GM12865 (cell line): ENCODE results near the gene IGFBP6.

Experiments
- DNase-seq: peaks from one replicate; pipeline ENCODE4 v3.0.0; 2010; ENCODE audit warnings: low read depth
- H3K4me3 ChIP-seq: 2 replicates; pipeline ENCODE4 v1.5.1; 2011; ENCODE audit warnings: mild to moderate bottlenecking, low read depth, low read length, control low read depth
- TF ChIP-seq, protein P1 (sequence below): IDR thresholded peaks from 2 replicates; pipeline ENCODE4 v1.5.1; 2011; ENCODE audit warnings: low read length, control low read depth, low read depth, inconsistent platforms; ENCODE audit not compliant: insufficient read depth; ENCODE audit errors: missing control alignments

IGFBP6 gene

DNA sequence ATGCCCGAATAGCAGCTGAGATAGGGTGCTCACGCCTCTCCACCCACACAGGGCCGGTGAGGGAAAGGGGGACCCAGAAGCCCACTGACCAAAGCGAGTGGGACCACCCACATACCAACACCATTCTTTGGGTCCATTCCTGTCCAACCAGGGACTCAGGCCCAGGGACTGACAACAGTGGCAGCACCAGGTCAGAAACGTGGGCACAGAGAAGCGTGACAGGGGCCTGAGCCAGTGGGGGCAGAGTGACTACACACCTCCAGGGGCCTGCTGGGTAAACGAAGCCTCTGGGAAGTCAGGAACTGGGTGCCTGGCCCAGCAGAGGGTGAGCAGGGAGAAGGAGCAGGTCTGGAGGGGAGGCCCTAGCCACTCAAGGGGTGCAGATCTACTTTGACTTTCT is 32.0 kb upstream of the IGFBP6 start:
- H3K4me3 ChIP-seq = no peak overlapping the region
- no peak for DNase-seq
- TF ChIP-seq, protein P1, sequence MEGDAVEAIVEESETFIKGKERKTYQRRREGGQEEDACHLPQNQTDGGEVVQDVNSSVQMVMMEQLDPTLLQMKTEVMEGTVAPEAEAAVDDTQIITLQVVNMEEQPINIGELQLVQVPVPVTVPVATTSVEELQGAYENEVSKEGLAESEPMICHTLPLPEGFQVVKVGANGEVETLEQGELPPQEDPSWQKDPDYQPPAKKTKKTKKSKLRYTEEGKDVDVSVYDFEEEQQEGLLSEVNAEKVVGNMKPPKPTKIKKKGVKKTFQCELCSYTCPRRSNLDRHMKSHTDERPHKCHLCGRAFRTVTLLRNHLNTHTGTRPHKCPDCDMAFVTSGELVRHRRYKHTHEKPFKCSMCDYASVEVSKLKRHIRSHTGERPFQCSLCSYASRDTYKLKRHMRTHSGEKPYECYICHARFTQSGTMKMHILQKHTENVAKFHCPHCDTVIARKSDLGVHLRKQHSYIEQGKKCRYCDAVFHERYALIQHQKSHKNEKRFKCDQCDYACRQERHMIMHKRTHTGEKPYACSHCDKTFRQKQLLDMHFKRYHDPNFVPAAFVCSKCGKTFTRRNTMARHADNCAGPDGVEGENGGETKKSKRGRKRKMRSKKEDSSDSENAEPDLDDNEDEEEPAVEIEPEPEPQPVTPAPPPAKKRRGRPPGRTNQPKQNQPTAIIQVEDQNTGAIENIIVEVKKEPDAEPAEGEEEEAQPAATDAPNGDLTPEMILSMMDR = no peak

DNA sequence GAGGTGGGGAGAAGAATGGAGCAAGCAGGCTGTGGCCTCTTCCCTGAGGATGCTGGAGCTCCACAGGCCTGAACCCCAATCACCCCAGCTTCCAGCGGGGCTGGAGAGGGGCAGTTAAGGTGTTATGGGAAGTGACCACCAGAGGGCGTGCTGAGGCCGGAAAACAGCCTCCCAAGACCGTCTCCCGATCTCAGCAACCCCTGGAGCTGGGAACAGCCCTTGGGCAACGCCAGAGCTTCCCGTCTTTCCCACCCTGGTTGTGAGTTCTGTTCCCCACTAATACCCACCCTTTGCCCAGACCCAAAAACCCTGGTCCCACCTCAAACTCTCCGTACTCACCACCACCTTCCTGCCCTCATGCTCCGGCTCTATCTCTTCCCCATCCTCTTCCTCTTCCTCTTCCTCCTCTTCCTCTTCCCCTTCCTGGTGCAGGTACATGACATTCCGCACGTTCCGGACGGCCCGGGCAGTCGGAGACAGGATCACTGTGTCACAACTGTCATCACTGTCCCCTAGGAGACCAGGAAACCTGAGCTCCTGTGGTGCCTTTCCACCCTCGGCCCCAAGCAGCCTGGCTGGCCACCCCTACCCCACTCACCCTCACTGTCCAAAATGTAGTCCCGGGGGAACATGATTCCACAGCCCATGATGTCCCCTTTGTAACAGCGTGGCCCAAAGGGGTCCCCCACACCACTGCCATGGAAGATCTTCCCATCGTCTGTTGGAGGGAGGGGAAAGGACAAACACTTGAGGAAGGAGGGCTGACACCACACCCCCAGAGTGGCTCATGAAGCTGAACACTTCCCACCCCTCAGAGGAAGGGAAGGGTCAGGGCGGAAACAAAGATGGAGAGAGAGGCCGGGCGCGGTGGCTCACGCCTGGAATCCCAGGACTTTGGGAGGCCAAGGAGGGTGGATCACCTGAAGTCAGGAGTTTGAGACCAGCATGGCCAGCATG is 31.2 kb upstream of the IGFBP6 start:
- TF ChIP-seq, protein P1 = peak; percentile 91
- no peak overlapping the region for H3K4me3 ChIP-seq
- DNase-seq = peak; percentile 71

DNA sequence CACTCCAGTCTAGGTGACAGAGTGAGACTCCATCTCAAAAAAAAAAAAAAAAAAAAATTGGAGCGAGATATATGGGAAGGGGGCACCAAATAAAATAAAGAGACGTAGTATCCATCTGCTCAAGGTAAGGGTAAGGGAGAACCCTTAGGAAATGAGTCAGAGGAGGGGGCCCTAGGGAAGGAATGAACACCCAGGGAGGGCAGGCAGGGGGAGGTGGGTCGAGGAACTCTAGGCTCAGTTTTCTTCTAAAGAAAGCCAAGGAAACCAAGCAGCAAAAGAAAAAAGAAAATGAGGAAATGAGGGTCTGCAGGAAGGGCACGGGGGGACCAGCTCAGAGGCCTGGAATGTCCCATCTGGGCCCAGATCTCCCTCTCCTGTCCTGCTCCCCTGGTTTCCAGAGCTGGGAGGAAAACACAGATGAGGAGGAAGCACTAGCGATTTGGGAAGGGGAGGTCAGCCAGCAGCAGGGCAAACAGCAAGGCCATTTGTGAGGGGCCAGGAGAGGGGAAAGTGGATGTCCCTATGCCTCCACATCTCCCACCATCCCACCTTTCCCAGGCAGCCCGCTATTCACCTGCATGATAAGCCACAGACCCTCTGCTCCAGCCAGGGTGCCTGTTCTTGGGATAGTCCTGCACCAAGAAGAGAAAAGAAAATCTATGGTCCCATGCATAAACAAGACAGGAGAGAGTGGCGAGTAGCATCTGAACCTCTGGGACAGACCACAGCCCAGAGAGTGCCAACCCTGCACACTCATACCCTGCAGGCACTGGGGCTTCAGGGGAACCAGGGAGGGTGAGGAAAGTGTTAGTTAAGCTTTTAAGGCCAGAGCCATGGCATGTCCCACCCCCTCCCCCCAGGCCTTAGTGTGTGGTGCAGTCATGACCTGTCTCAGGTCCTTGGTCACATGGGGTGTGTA is 30.1 kb upstream of the IGFBP6 start:
- H3K4me3 ChIP-seq = no peak overlapping the region
- no peak for DNase-seq
- TF ChIP-seq, protein P1 = no peak

DNA sequence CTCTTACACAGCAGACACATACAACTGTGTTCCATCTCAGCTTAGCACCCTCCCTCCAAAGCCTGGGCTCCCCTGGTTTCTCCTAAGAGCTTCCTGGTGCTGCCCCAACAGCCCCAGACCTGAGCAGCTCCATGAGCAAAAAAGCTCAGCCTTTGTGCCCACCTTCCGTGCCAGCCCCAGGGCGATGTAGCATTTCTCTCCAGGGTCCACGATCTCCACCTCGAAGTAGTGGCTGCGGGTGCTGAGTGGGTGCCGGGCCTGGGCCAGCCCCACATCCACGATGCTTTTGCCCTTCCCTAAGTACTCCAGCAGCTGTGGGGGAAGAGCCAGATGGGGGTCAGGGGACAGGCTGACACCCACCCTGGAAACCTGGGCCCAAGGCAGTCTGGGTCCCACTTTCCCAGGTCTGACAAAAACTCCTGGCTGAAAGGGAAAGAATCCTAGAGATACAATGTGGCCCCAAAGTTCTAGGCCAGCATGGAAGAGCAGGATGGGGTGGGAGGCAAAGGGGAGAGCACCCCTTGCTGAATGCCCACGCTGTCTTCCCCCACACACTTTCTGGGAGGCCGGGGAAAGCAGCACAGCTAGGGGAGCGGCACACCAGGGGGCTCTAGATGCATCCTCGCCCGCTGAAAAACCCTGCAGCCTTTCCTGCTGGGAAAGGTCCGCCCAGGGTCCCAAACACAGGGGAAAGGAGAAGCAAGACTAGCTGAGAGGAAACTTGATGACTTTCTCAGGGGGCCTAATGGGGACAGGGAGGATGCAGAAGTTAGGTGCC is 29.3 kb upstream of the IGFBP6 start:
- TF ChIP-seq, protein P1 = no peak
- H3K4me3 ChIP-seq = no peak overlapping the region
- no peak for DNase-seq

DNA sequence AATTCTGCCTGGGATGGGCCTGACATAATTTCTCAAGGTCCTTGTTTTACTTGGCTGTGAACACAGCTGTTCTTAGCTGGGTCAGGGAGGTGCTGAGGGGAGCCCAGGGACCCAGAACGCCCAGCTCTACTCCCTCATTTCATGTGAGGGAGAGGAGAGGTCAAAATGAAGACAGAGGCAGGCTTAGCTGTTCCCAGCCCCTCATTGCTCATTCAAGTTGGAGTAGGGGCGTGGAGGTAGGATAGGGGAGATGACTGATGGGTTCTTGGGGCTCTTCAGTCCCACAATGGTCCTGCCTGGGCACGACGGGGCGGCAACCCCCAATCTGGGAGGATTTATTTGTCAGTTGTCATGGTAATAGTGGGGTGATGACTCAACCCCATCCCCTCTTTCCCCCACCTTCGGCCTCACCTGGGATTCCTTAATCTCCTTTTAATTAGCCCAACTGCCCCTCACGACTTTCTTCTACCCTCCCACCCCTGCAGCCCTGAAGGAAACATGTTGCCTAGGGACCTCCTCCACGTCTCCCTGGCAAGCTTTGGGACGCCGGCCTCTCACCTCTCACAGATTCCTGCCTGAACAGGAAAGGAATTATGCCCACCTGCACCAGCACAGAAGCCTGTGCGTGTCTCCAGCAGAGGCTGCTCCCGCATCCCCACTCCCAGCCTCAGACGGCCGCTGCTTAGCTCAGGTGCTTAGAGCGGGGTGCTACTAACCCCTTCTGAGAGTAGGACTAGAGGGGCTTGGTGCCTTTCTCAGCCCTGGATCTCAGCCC is 28.5 kb upstream of the IGFBP6 start:
- no peak for DNase-seq
- TF ChIP-seq, protein P1 = no peak
- H3K4me3 ChIP-seq = no peak overlapping the region
